ENCODE data around the gene GYG1.
"Not testable (repeated sequence)": the region's sequence is repeated elsewhere in the genome, so short reads cannot be mapped to it uniquely, and the experiment has no call there.

GYG1 gene

DNA sequence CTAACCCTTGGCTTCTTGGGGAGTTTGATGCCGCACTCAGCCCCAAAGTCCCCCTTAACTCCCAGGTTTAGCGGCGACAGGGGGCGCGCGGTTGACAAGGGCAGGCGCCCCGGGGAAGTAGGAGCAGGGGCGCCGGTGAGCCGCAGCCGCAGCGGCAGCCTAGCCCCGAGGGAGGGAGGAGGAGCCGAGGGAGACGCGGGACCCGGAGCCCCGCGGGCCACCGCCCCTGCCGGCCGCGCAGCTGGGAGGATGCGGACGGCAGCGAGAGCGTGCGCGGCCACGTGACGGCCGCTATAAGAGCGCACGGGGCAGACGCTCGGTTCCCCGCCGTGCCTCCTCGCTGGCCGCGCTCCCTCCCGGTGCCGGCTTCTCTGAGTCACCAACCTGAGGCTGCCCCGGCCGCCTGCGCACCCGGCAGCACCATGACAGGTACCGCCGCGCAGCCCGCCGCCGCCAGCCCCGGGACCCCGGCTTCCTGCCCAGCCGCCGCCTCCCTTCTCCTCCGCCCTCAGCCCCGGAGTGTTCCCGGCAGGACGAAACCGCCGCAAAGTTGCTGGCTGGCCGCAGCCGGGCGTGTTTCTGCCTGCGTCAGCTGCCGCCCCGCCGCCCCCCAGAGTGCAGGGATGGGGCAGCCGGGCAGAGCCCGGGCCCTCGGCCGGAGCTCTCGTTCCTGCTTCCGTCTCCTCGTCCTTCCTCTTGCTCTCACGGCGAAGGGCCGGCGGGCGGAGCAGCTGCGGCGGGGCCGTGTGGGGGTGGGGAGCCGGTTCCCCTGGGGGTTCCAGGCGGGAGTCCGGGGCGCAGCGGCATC is at the start of gene GYG1:
Gene GYG1, plus strand, starts transcription at position 322 of the 808 bp plus-strand sequence. Its CDS starts 101 bp downstream, at position 423.
- peak; percentile 77 to 85 for DNase-seq

DNA sequence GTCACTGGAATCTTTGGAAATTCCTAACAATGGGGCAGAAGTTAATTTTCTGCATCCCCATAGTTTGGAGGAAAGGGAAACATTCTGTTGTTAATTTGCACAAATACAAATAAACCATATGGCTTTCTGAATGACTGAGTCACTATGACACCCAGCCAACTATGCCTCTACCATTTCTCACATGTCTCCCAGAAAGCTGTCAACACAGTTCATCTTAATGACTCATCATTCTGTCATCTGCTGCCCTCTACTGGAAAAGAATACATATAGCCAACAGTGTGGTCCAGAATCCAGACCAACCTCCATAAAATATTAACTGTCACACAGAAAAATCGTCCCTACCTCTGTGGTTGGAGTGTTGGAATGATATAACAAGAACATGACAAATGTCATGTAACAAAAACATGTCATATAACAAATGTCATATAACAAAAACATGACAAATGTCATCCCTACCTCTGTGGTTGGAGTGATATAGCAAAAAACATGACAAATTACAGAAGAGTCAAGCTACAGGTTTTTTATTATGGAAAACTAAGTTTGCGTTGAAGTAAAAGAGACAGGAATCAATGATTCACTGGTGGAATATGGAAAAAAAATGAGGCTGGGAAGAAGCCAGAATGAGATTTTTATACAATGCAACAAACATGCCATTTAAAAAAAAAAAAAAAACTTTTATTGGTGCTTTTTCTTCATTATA is 47.7 kb upstream of the GYG1 start:
- peak; percentile 13 to 57 for DNase-seq

DNA sequence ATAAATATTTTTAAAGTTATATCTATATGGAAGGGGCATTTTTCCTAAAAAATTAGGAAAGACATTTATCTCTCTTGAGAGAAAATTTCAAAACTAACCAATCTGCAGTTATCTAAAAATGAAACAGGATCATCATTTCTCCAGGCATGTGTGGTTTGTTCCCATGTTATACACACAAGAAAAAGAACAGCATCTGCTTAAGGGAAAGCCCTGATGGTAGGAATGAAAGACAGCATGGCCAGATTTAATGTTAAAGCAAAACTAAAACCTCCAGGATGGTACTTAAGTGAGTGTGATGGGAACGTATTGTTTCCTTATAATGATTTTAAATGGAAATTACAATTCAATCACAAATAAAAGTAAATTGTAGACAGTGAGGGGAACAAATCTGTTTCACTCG is 46.2 kb upstream of the GYG1 start:
- no peak for DNase-seq

DNA sequence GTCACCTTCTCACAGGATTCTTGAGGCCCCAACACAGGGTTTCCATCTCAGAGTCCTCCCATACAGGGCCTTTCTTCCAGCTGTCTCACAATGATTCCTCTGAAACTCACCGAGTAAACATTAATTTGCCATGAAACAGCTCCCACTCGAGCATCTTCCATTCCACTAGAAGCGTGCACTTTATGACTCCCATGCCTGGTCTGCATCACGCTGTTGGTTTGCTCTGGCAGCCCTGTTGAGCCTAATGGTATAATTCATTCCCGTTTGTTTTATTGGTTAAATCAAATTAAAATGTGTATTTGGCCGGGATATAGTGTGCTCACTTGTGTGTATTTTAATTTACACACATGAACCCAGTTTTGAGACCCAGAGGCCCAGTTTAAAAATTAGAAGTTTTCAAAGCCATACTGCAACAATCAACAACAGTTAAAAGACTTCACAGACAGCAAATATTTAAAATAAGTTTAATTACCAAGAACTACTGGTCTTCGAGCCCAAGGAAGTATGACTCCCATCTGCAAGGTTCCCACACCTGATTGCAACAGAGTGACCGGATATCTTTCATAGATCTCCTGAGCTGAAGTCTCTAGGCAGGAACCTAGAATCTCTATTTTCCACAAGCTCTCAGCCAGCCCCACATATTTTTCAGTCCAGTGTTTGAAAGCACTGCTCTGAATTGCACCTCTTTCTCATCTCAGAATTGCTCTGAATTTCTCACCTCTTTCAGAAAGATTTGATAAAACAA is 42.3 kb upstream of the GYG1 start:
- no peak for DNase-seq

GRCh38 chr3:148950806-148951205 is 40.5 kb upstream of the GYG1 start:
- DNase-seq, result no peak

DNA sequence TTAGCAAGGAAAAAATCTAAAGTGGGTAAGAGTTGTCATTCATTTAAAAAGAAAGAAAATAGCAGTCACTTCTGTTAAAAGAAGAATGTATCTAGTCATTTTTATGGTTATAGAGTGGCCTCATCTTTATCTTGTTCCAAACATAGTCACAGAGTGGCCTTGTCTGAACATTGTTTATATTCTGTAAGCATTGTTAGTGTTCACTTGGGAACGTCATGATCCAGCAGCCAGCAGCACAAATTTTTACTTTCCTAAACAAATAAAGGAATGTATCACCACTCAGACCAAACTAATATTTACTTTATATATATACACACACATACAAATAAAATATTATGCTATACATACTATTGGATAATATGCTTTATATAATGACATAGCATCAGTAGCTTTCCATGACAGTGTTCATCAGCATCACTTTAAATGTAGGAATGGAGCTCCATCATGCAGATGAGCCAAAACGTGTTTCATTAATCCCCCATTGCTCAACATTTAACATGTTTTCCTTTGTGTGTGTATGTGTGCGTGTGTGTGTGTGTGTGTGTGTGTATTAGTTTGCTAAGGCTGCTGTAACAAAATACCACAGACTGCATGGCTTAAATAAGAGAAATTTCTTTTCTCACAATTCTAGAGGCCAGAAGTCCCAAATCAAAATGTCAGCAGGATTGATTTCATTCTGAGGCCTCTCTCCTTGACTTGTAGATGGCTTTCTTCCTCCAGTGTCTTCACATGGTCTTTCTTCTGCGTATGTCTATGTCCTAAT is 39.6 kb upstream of the GYG1 start:
- DNase-seq, result no peak

DNA sequence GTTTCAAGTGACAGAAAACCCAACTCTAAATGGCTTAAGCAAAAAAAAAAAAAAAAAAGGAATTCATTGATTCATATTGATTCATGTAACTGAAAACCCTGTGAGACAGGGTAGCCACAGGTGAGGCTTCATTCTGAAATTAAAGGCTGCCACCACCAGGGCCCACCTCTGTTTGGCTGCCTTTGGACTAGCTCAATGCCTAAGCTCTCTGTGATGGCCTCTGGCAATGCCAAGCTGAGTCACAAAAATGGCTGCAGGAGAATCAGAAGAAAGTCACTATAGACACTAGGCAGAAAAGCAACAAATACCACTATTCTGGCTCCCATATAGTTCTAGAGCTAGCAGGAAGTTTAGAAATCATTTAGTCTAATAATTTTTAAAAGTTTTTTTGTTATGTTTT is 38.2 kb upstream of the GYG1 start:
- no peak for DNase-seq

DNA sequence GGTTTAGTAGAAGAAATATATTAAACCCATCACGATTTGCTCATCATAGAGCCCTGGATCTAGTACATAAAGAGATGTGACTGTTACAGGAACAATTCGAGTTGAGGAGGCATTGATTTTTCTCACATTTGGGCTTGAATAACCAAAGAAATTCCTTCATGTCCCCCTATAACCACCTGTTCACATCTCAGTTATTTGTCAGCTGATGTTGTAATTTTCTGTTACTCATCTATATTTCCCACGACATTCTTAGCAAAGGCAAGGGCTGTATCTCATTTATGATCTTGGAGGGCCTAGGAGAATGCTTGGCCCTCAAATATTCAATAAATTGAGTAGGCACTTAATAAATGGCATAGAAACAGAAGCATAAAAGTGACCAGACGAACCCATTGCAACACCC is 36.4 kb upstream of the GYG1 start:
- DNase-seq, result no peak

GRCh38 chr3:148955544-148956346 is 35.6 kb upstream of the GYG1 start:
- peak in 1 of 2 donors; percentile 54 for DNase-seq

GRCh38 chr3:148957586-148957985 is 33.8 kb upstream of the GYG1 start:
- DNase-seq, result no peak

DNA sequence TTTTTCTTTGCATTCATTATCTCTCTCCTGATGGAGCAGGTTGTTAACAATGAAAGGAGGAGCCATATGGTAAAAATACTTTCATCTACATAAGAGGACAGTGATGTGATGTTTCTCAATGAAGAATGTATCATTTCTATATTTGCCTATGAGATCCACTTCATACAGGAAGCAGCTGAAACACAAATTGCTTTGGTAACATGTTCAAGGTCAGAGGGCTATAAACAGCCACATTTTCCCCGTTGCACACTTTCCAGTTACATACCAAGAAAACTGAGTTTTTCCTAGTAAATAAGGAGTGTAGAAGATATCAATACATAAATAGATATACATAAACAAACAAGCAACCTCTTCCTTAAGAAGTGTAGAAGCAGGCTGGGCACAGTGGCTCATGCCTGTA is 32.6 kb upstream of the GYG1 start:
- DNase-seq, result no peak

DNA sequence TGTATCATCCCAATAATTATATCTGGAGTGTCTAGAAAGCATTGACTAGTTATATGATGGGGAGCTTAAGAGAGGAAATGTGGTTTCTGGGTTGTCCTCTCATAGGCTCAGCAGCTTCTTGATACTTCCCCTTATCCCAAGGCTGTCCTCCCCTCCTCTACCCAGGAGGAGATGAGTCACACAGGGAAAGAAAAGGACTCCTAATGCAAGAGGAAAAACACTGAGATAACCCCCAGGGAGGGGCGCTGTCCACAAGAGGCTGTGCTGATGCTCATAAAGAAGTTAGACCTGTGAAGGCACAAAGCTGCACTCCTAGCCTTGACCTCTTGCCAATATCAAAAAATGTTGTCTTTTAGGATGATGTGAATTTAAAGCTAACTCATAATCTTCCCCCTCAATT is 28.8 kb upstream of the GYG1 start:
- DNase-seq, result no peak

DNA sequence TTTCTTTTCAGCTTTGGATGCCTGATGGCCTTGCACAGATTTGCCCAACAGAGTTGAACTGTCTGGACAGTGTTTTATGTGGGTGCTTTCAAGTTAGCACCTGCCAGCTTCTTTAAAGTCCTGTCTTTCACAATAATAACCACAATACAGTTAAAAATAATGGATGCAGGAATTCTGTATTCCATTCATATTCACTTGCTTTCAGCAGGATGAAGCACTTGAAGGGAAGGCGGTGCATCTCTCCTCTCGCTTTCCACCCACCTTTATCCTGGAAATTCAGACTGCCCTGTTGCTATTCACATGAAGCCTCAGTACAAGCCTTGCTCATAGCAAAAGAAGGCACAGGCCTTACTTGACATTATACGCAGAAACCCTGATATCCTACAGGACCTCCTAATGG is 26.5 kb upstream of the GYG1 start:
- no peak for DNase-seq

DNA sequence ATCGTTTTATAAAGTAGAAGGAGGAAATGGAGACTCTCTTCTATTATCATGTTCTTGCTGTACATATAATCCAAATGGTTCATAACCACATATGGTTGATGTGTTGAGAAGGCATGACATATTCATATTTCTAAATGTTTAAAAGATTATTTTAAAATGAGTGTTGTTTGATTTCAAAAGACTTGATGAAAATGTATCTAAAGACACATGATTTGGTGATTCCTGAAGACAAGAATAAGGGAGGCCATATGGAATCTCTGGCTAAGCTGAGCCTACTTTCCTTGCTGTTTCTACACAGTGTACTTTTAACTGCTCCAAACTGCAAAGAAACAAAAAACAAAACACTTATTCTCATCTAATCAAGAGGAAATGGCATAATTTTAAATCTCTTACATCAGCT is 23.0 kb upstream of the GYG1 start:
- DNase-seq, result no peak

- DNase-seq, result no peak
Observed at GRCh38 chr3:148970271-148970670, 21.1 kb upstream of the GYG1 start.

- DNase-seq, result no peak
Observed at GRCh38 chr3:148971401-148972163, 19.8 kb upstream of the GYG1 start.

DNA sequence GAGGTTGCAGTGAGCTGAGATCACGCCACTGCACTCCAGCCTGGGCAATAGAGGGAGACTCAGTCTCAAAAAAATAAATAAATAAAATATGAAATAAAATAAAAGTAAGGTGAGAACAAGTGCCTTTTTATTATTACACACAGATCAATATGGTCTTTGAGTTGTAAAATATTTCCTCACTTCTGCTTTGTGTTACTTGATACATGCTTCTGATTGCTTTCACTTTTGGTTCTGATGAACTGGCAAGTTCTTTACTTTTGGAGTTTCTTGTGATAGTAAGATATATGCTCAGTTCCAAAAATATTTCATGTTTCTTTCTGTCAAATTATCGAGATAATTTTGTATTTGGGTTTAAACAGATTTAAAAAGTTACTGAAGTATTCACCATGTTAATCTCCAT is 16.6 kb upstream of the GYG1 start:
- no peak for DNase-seq

DNA sequence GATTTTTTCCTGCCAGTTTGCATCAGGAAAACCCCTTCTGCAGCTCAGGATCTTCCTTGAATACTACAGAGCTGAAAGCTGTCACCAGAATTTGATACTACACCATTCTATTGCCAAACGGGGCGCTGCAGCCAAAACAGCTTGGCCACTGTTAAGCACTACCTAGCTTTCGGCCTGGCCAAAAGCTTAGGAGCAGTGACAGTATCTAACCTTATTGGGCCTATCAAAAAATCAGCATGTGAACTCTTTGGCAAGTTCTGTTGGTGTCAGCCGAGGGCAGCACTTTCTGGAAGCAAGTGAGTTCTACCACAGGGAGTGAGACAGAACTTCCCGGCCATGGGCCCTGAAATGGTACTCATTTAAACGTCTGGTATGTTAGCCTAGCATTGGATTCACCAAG is 16.1 kb upstream of the GYG1 start:
- DNase-seq, result no peak

DNA sequence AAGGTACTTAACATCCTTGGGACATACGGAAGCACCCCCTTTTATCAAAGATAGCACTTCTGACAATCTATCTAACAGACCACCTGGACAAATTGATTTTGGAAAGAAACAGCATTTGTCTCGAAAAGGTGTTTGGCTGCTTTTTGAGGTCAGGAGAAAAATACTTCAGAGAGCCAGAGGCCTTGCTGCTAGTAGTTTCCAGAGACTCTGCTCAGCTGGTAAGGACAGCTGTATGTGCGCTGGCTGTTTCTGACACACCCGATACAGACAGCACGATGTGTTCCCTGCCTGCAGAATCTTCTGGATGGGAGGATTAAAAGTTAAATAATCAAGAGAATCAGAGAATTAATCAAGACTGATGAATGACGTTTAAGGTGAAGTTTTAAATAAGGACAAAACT is 15.6 kb upstream of the GYG1 start:
- no peak for DNase-seq

GRCh38 chr3:148981273-148981672 is 10.1 kb upstream of the GYG1 start:
- no peak for DNase-seq

- not testable (repeated sequence) for DNase-seq
Observed at GRCh38 chr3:148987551-148987950, 3.8 kb upstream of the GYG1 start.

Data from CD4-positive, alpha-beta T cell treated with Interleukin-4 for 1 hour (primary cell).